Parathyroid adenoma (tissue), 2 donors: ENCODE data around the gene NPY4R.
"Not testable (repeated sequence)": the region's sequence is repeated elsewhere in the genome, so short reads cannot be mapped to it uniquely, and the experiment has no call there.

ENCODE experiments used
- H2AFZ ChIP-seq: fragments of 300-600 bp; sonication (generic); one replicate; pipeline ENCODE4 v1.7.0; 2017; ENCODE audit warnings: antibody characterized with exemption, mild to moderate bottlenecking
- H3K27ac ChIP-seq: fragments of 300-600 bp; sonication (generic); one replicate; pipeline ENCODE4 v1.7.0; 2017
- H3K27me3 ChIP-seq: fragments of 300-600 bp; sonication (generic); one replicate; pipeline ENCODE4 v1.7.0; 2017; ENCODE audit warnings: low read length; ENCODE audit not compliant: control insufficient read depth, insufficient read depth
- H3K36me3 ChIP-seq: fragments of 300-600 bp; sonication (generic); one replicate; pipeline ENCODE4 v1.7.0; 2017; ENCODE audit warnings: low read length; ENCODE audit not compliant: control insufficient read depth, insufficient read depth
- H3K4me1 ChIP-seq: fragments of 300-600 bp; sonication (generic); one replicate; pipeline ENCODE4 v1.7.0; 2017; ENCODE audit warnings: control low read depth
- H3K4me2 ChIP-seq: fragments of 300-600 bp; sonication (generic); one replicate; pipeline ENCODE4 v1.7.0; 2017; ENCODE audit warnings: low read length
- H3K4me3 ChIP-seq: fragments of 300-600 bp; sonication (generic); one replicate; pipeline ENCODE4 v1.7.0; 2017; ENCODE audit warnings: low read depth, low read length
- H3K79me2 ChIP-seq: fragments of 300-600 bp; sonication (generic); one replicate; pipeline ENCODE4 v1.7.0; 2017; ENCODE audit warnings: control low read depth
- H3K9ac ChIP-seq: fragments of 300-600 bp; sonication (generic); one replicate; pipeline ENCODE4 v1.7.0; 2017; ENCODE audit warnings: mild to moderate bottlenecking
- H3K9me3 ChIP-seq: fragments of 300-600 bp; sonication (generic); one replicate; pipeline ENCODE4 v1.7.0; 2017; ENCODE audit warnings: low read length; ENCODE audit not compliant: control insufficient read depth
- CTCF ChIP-seq: fragments of 300-600 bp; sonication (generic); IDR thresholded peaks from one replicate; pipeline ENCODE4 v1.7.0; 2017; ENCODE audit warnings: antibody characterized with exemption, mild to moderate bottlenecking
- donor health status: primary hyperparathyroidism.

The NPY4R gene

GRCh38 chr10:46465765-46466164 is at the start of gene NPY4R:
Gene NPY4R (minus strand): TSS chr10:46465958. CDS start chr10:46462635, 3,323 bp downstream.
- not testable (repeated sequence) for H3K4me2 ChIP-seq, H3K79me2 ChIP-seq, H3K36me3 ChIP-seq, H3K9me3 ChIP-seq, H2AFZ ChIP-seq, H3K27ac ChIP-seq, H3K4me3 ChIP-seq, H3K27me3 ChIP-seq, H3K9ac ChIP-seq, H3K4me1 ChIP-seq

GRCh38 chr10:46515366-46515765 is 49.6 kb upstream of the NPY4R start:
- Histone ChIP-seq H3K36me3 (no peaks in the 10 kb centered on the region), H2AFZ (no peak overlapping the region), H3K79me2 (no peaks in the 10 kb centered on the region), H3K4me3 (no peak overlapping the region), H3K4me1 (no peaks in the 10 kb centered on the region), H3K9me3 (no peaks in the 10 kb centered on the region), H3K9ac (no peak overlapping the region), H3K27me3 (no peaks in the 10 kb centered on the region), H3K4me2 (no peak overlapping the region), H3K27ac (no peak overlapping the region)
- TF ChIP-seq CTCF: no peak

- H3K9me3 ChIP-seq: no peaks in the 10 kb centered on the region
- H3K36me3 ChIP-seq: no peaks in the 10 kb centered on the region
- no peak overlapping the region for H3K4me3 ChIP-seq
- no peak for TF ChIP-seq CTCF
- H3K4me1 ChIP-seq: no peaks in the 10 kb centered on the region
- no peak overlapping the region for H2AFZ ChIP-seq
- H3K27me3 ChIP-seq: no peaks in the 10 kb centered on the region
- H3K27ac ChIP-seq: no peak overlapping the region
- H3K4me2 ChIP-seq: no peak overlapping the region
- no peaks in the 10 kb centered on the region for H3K79me2 ChIP-seq
- no peak overlapping the region for H3K9ac ChIP-seq
These were observed 49.1 kb upstream of the NPY4R start for GRCh38 chr10:46514899-46515298.

GRCh38 chr10:46514431-46514861 is 48.7 kb upstream of the NPY4R start:
- H3K79me2 ChIP-seq: no peaks in the 10 kb centered on the region
- H3K27me3 ChIP-seq: no peaks in the 10 kb centered on the region
- no peak overlapping the region for H3K27ac ChIP-seq
- TF ChIP-seq CTCF: no peak
- H3K4me2 ChIP-seq: no peak overlapping the region
- H3K4me3 ChIP-seq: no peak overlapping the region
- no peak overlapping the region for H2AFZ ChIP-seq
- no peaks in the 10 kb centered on the region for H3K4me1 ChIP-seq
- H3K36me3 ChIP-seq: no peaks in the 10 kb centered on the region
- no peak overlapping the region for H3K9ac ChIP-seq
- no peaks in the 10 kb centered on the region for H3K9me3 ChIP-seq

GRCh38 chr10:46513333-46513732 is 47.6 kb upstream of the NPY4R start:
- H3K4me1 ChIP-seq, H3K36me3 ChIP-seq, H3K27ac ChIP-seq, H3K9me3 ChIP-seq, H3K9ac ChIP-seq, H3K4me2 ChIP-seq, H3K79me2 ChIP-seq, H3K4me3 ChIP-seq, H3K27me3 ChIP-seq, H2AFZ ChIP-seq: not testable (repeated sequence)

- not testable (repeated sequence) for H3K9me3 ChIP-seq, H3K27me3 ChIP-seq, H3K79me2 ChIP-seq, H3K4me1 ChIP-seq, H3K36me3 ChIP-seq, H3K27ac ChIP-seq, H3K9ac ChIP-seq, H3K4me3 ChIP-seq, H2AFZ ChIP-seq, H3K4me2 ChIP-seq
These were observed 47.0 kb upstream of the NPY4R start for GRCh38 chr10:46512725-46513124.

GRCh38 chr10:46512002-46512401 is 46.2 kb upstream of the NPY4R start:
- H3K9ac ChIP-seq, H2AFZ ChIP-seq, H3K9me3 ChIP-seq, H3K27me3 ChIP-seq, H3K27ac ChIP-seq, H3K4me3 ChIP-seq, H3K36me3 ChIP-seq, H3K4me2 ChIP-seq, H3K4me1 ChIP-seq, H3K79me2 ChIP-seq: not testable (repeated sequence)

- not testable (repeated sequence) for H3K27ac ChIP-seq, H3K27me3 ChIP-seq, H3K9ac ChIP-seq, H3K79me2 ChIP-seq, H3K36me3 ChIP-seq, H3K4me2 ChIP-seq, H3K4me3 ChIP-seq, H3K4me1 ChIP-seq, H2AFZ ChIP-seq, H3K9me3 ChIP-seq
These were observed 34.2 kb upstream of the NPY4R start for GRCh38 chr10:46499990-46500389.

- H3K4me1 ChIP-seq: not testable (repeated sequence)
These were observed 33.4 kb upstream of the NPY4R start for GRCh38 chr10:46498985-46499703.

More at GRCh38 chr10:46498985-46499703, 33.4 kb upstream of the NPY4R start:
- not testable (repeated sequence) for H2AFZ ChIP-seq, H3K9ac ChIP-seq, H3K79me2 ChIP-seq, H3K4me3 ChIP-seq, H3K36me3 ChIP-seq, H3K9me3 ChIP-seq, H3K27me3 ChIP-seq, H3K27ac ChIP-seq, H3K4me2 ChIP-seq
